H1 (cell line): Measurements from ENCODE around the gene RASSF4. TPM values are rescaled to one million over a fixed set of nuclear protein-coding genes. Genes with fewer than 3 reads are reported as not detected.

Experiments used
- CTCF ChIA-PET: fragments of 300-600 bp; sonication (Branson Sonifier 250); formaldehyde crosslinking; loops from one replicate; lab custom pipeline; 2021; ENCODE audit not compliant: partially characterized antibody; lab: Charles Lee
- POLR2A ChIA-PET: fragments of 300-600 bp; sonication (Branson Sonifier 250); formaldehyde crosslinking; loops from one replicate; lab custom pipeline; 2021; ENCODE audit warnings: inconsistent platforms; ENCODE audit not compliant: partially characterized antibody; lab: Charles Lee
- DNase-seq, 2 experiments: peaks; one replicate each; pipeline versions ENCODE4 v3.0.0 to v3.0.0-alpha.2; 2010 to 2022; ENCODE audit warnings: low spot score in 2 of 2, low read depth in 1 of 2, mixed read lengths in 1 of 2
- FAIRE-seq: peaks from 2 replicates; lab custom pipeline; 2011; peaks lifted over from hg19 to GRCh38; lab: Jason Lieb, UNC
- H2AFZ ChIP-seq: 2 replicates; pipeline ENCODE4 v1.8.1; 2012; ENCODE audit warnings: low read length, inconsistent platforms
- H2AK5ac ChIP-seq: 2 replicates; pipeline ENCODE4 v1.6.1; 2013; ENCODE audit warnings: low read depth, low read length
- H2BK120ac ChIP-seq: replicated peaks from 2 replicates; pipeline ENCODE3; 2013; ENCODE audit warnings: low read depth, low read length, inconsistent platforms
- H2BK12ac ChIP-seq: 2 replicates; pipeline ENCODE4 v1.6.1; 2013; ENCODE audit warnings: low read depth, low read length
- H2BK15ac ChIP-seq: 2 replicates; pipeline ENCODE4 v1.6.1; 2013; ENCODE audit warnings: low read length
- H2BK20ac ChIP-seq: 2 replicates; pipeline ENCODE4 v1.6.1; 2013; ENCODE audit warnings: low read length
- H2BK5ac ChIP-seq: 2 replicates; pipeline ENCODE4 v1.6.1; 2013; ENCODE audit warnings: low read depth, low read length
- H3K14ac ChIP-seq: 2 replicates; pipeline ENCODE4 v1.6.1; 2013; ENCODE audit warnings: inconsistent platforms; ENCODE audit not compliant: insufficient read length
- H3K18ac ChIP-seq: 2 replicates; pipeline ENCODE4 v1.6.1; 2013; ENCODE audit warnings: low read length; ENCODE audit errors: extremely low read depth
- H3K23ac ChIP-seq: 2 replicates; pipeline ENCODE4 v1.6.1; 2013; ENCODE audit warnings: inconsistent platforms; ENCODE audit not compliant: insufficient read length
- H3K23me2 ChIP-seq: 2 replicates; pipeline ENCODE4 v1.6.1; 2013; ENCODE audit warnings: low read depth, low read length
- H3K27ac ChIP-seq: 2 replicates; pipeline ENCODE4 v1.6.1; 2011; ENCODE audit warnings: low read depth, low read length, inconsistent platforms
- H3K27me3 ChIP-seq, 4 experiments: replicated peaks in 1 of 4; 1 replicate in 1 of 4; 2 replicates in 3 of 4; pipeline versions ENCODE4 v1.6.1 to v1.8.1; 2011 to 2013; ENCODE audit warnings: low read length in 3 of 4, mild to moderate bottlenecking in 3 of 4, inconsistent platforms in 2 of 4, mixed read lengths in 2 of 4, moderate library complexity in 1 of 4; ENCODE audit not compliant: control insufficient read depth in 3 of 4, insufficient read depth in 3 of 4; ENCODE audit errors: extremely low read depth in 1 of 4
- H3K36me3 ChIP-seq, 4 experiments: 2 replicates each; pipeline versions ENCODE4 v1.6.1 to v1.8.1; 2011 to 2013; ENCODE audit warnings: mild to moderate bottlenecking in 4 of 4, low read length in 3 of 4, moderate library complexity in 2 of 4, control low read depth in 1 of 4, inconsistent platforms in 1 of 4; ENCODE audit not compliant: insufficient read depth in 4 of 4, control insufficient read depth in 2 of 4
- H3K4ac ChIP-seq: replicated peaks from 2 replicates; pipeline ENCODE3; 2013; ENCODE audit warnings: low read length, low read depth, mixed read lengths, inconsistent platforms; ENCODE audit not compliant: insufficient read length
- H3K4me1 ChIP-seq, 4 experiments: replicated peaks in 1 of 4; 1 replicate in 1 of 4; 2 replicates in 3 of 4; pipeline versions ENCODE4 v1.6.1 to v1.8.1; 2011 to 2013; ENCODE audit warnings: low read length in 3 of 4, inconsistent platforms in 2 of 4, mixed read lengths in 1 of 4; ENCODE audit not compliant: insufficient read depth in 4 of 4, control insufficient read depth in 3 of 4
- H3K4me2 ChIP-seq, 2 experiments: 2 replicates each; pipeline versions ENCODE4 v1.6.1 to v1.8.1; 2011 to 2013; ENCODE audit warnings: low read depth in 2 of 2, low read length in 2 of 2, control low read depth in 1 of 2, inconsistent platforms in 1 of 2, mild to moderate bottlenecking in 1 of 2; ENCODE audit not compliant: insufficient read depth in 1 of 2
- H3K4me3 ChIP-seq, 4 experiments: fragments of 200-600, 300-600 bp in 1 of 4; sonication (generic), shearing (Covaris generic), sonication (Bioruptor Twin) in 1 of 4; 2 replicates each; pipeline versions ENCODE4 v1.5.1 to v1.8.1; 2011 to 2016; ENCODE audit warnings: low read length in 4 of 4, low read depth in 3 of 4, control low read depth in 2 of 4, inconsistent platforms in 2 of 4, mild to moderate bottlenecking in 2 of 4, mixed read lengths in 1 of 4, moderate library complexity in 1 of 4; ENCODE audit not compliant: insufficient read depth in 2 of 4; ENCODE audit errors: extremely low read depth in 1 of 4
- H3K56ac ChIP-seq: replicated peaks from 2 replicates; pipeline ENCODE3; 2013; ENCODE audit warnings: low read depth, mild to moderate bottlenecking, mixed read lengths, low read length, inconsistent platforms; ENCODE audit not compliant: insufficient read length
- H3K79me1 ChIP-seq: 2 replicates; pipeline ENCODE4 v1.6.1; 2013; ENCODE audit warnings: low read depth, low read length, control low read depth
- H3K79me2 ChIP-seq, 2 experiments: 2 replicates each; pipeline versions ENCODE4 v1.6.1 to v1.8.1; 2012 to 2013; ENCODE audit warnings: low read length in 2 of 2, mild to moderate bottlenecking in 2 of 2, inconsistent platforms in 1 of 2; ENCODE audit not compliant: insufficient read depth in 2 of 2, control insufficient read depth in 1 of 2
- H3K9ac ChIP-seq, 4 experiments: replicated peaks in 1 of 4; 1 replicate in 1 of 4; 2 replicates in 3 of 4; pipeline versions ENCODE4 v1.6.1 to v1.8.1; 2011 to 2013; ENCODE audit warnings: low read depth in 3 of 4, low read length in 3 of 4, control low read depth in 2 of 4, mild to moderate bottlenecking in 2 of 4, moderate library complexity in 2 of 4, inconsistent platforms in 1 of 4; ENCODE audit errors: extremely low read depth in 1 of 4
- H3K9me3 ChIP-seq, 2 experiments: 2 replicates each; pipeline versions ENCODE4 v1.6.1 to v1.8.1; 2012 to 2013; ENCODE audit warnings: mild to moderate bottlenecking in 2 of 2, moderate library complexity in 2 of 2, control low read depth in 1 of 2, inconsistent platforms in 1 of 2, low read depth in 1 of 2, low read length in 1 of 2, mixed read lengths in 1 of 2; ENCODE audit not compliant: insufficient read depth in 2 of 2
- H4K20me1 ChIP-seq, 2 experiments: replicated peaks in 1 of 2; 2 replicates each; pipeline versions ENCODE3 to v1.8.1; 2011 to 2013; ENCODE audit warnings: inconsistent platforms in 2 of 2, low read length in 2 of 2, mild to moderate bottlenecking in 1 of 2; ENCODE audit not compliant: insufficient read depth in 2 of 2, control insufficient read depth in 1 of 2
- H4K5ac ChIP-seq: 2 replicates; pipeline ENCODE4 v1.6.1; 2013; ENCODE audit warnings: low read length, low read depth, mixed read lengths, inconsistent platforms; ENCODE audit not compliant: insufficient read length
- H4K8ac ChIP-seq: 2 replicates; pipeline ENCODE4 v1.8.0; 2013; ENCODE audit warnings: mild to moderate bottlenecking, moderate library complexity, low read length, inconsistent platforms; ENCODE audit not compliant: insufficient read depth; ENCODE audit errors: extremely low read depth
- H4K91ac ChIP-seq: replicated peaks from 2 replicates; pipeline ENCODE3; 2013; ENCODE audit warnings: low read length, mixed read lengths, inconsistent platforms; ENCODE audit not compliant: insufficient read length
- KDM5A ChIP-seq: fragments of 200-600 bp; IDR thresholded peaks from 2 replicates; pipeline ENCODE4 v1.7.1; 2012; ENCODE audit warnings: mild to moderate bottlenecking, low read length, inconsistent platforms, mixed read lengths
- POLR2AphosphoS5 ChIP-seq: IDR thresholded peaks from 2 replicates; pipeline ENCODE4 v1.6.1; 2011; ENCODE audit warnings: low read depth, low read length
- SIRT6 ChIP-seq: IDR thresholded peaks from one replicate; pipeline ENCODE4 v1.7.1; 2012; ENCODE audit warnings: low read length, inconsistent platforms
- TBP ChIP-seq: IDR thresholded peaks from 2 replicates; pipeline ENCODE4 v1.6.1; 2011; ENCODE audit warnings: low read depth, low read length, improper control_type of control experiment
- YY1 ChIP-seq: IDR thresholded peaks from 2 replicates; pipeline ENCODE4 v1.6.1; 2011; ENCODE audit warnings: low read depth, mild to moderate bottlenecking, low read length
- ZNF274 ChIP-seq: IDR thresholded peaks from 2 replicates; pipeline ENCODE4 v1.7.0; 2012; ENCODE audit warnings: low read length, borderline replicate concordance; ENCODE audit errors: extremely low read depth
- WGBS, 2 experiments: shearing (Covaris generic) in 1 of 2; methylation state at CpG; one replicate each; pipeline versions ENCODE4 v1.1.6 to v1.1.7; 2013 to 2015; ENCODE audit warnings: low lambda C conversion rate in 2 of 2, mixed read lengths in 2 of 2, inconsistent platforms in 1 of 2, low coverage in 1 of 2, missing lambda C conversion rate in 1 of 2; ENCODE audit not compliant: insufficient replicate concordance in 2 of 2, insufficient coverage in 1 of 2, insufficient read length in 1 of 2; ENCODE audit errors: extremely low coverage in 1 of 2, missing lambda C conversion rate in 1 of 2; 5-methylcytosine and 5-hydroxymethylcytosine counted together
- polyA plus RNA-seq, 7 experiments: library from polyadenylated mRNA; depleted of rRNA in 3 of 7; stranded (reverse) in 5 of 7; unstranded in 2 of 7; fragments of >200 nt in 5 of 7; fragments of 200-250 nt in 2 of 7; gene quantifications; 1 replicate in 5 of 7; 2 replicates in 1 of 7; 4 replicates in 1 of 7; pipeline versions ENCODE4 v1.2.1 to v1.2.3, GENCODE V29; 2011 to 2013; ENCODE audit warnings: missing spikeins in 2 of 7, mixed read lengths in 2 of 7
- total RNA-seq: library from RNA; stranded (reverse); fragmentation: NEBNext Ultra II Directional; extraction: Animal tissue kit (Norgen Biotek cat#: 25700); gene quantifications from 2 replicates; pipeline ENCODE4 v1.2.1, GENCODE V29; 2021

RASSF4 gene
- total and polyA plus RNA-seq, 2 of the 8 experiments (the other 6 are each of a cell fraction or from before 2014, with no cell fraction given), result 14.3 to 14.5 TPM

DNA sequence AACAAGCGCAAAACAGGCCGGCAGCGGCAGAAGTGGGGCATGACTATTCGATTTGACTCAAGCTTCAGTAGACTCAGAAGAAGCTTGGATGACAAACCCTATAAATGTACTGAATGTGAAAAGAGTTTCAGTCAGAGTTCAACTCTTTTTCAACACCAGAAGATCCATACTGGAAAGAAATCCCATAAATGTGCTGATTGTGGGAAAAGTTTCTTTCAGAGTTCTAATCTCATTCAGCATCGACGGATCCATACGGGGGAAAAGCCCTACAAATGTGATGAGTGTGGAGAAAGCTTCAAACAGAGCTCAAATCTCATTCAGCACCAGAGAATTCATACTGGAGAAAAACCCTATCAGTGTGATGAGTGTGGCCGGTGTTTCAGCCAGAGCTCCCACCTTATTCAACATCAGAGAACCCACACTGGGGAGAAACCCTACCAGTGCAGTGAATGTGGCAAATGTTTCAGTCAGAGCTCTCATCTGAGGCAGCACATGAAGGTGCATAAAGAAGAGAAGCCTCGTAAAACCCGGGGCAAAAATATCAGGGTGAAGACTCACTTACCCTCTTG lies 43.9 kb downstream of the RASSF4 start:
- no peak overlapping the region for H4K5ac ChIP-seq
- H3K27me3 ChIP-seq, result peaks cover 0 to 4% (median 4%) of the 10 kb centered on the region in 4 experiments; a peak in 4 of 7 replicates
- no peak overlapping the region for H3K23ac ChIP-seq
- H3K56ac ChIP-seq, result no peak overlapping the region
- 92% methylated on average over 10 of the region's 10 CpGs; no CpG with 5 or more reads in 1 of the 2 experiments for WGBS, 2 experiments
- POLR2A ChIA-PET, result interaction anchor here (1.0 to 1.4 kb wide), 3 partner anchors 8 to 213 kb away, joined by 3 to 4 read pairs (median 3); no protein-coding TSS in a partner anchor
- no peak overlapping the region for H2AK5ac ChIP-seq
- H3K14ac ChIP-seq, result no peak overlapping the region
- no peak overlapping the region for H3K4me2 ChIP-seq
- CTCF ChIA-PET, result interaction anchor here (0.5 to 1.7 kb wide), 6 partner anchors 11 to 231 kb away, joined by 3 to 11 read pairs (median 4); no protein-coding TSS in a partner anchor
- H4K20me1 ChIP-seq, result peaks cover 0 to 7% of the 10 kb centered on the region in 2 experiments
- H2BK12ac ChIP-seq, result no peak overlapping the region
- H2BK120ac ChIP-seq, result no peak overlapping the region
- H3K36me3 ChIP-seq, result peaks cover 2 to 18% (median 11%) of the 10 kb centered on the region in 4 experiments; a peak in 7 of 8 replicates
- H3K79me1 ChIP-seq, result no peaks in the 10 kb centered on the region; the same call in 1 of the 2 replicates
- no peak overlapping the region for H3K4me3 ChIP-seq
- no peak for TF ChIP-seq YY1
- no peak for TF ChIP-seq TBP
- TF ChIP-seq KDM5A, result no peak
- TF ChIP-seq SIRT6, result no peak
- no peak for TF ChIP-seq POLR2AphosphoS5
- TF ChIP-seq ZNF274, result peak; percentile 47; the same call in 1 of the 2 replicates
- no peak overlapping the region for H3K27ac ChIP-seq
- no peak overlapping the region for H2BK20ac ChIP-seq
- H3K18ac ChIP-seq, result no peak overlapping the region
- no peak overlapping the region for H2BK15ac ChIP-seq
- peaks cover 2 to 6% (median 4%) of the 10 kb centered on the region in 4 experiments; a peak in 4 of 7 replicates for H3K4me1 ChIP-seq
- H4K91ac ChIP-seq, result no peak overlapping the region
- H3K9me3 ChIP-seq, result no peaks in the 10 kb centered on the region
- no peak for DNase-seq
- no peak overlapping the region for H3K4ac ChIP-seq
- H3K79me2 ChIP-seq, result peaks cover 0 to 20% of the 10 kb centered on the region in 2 experiments; a peak in 3 of 4 replicates
- no peak overlapping the region for H3K9ac ChIP-seq
- no peak for FAIRE-seq
- no peak overlapping the region for H2BK5ac ChIP-seq
- H2AFZ ChIP-seq, result no peak overlapping the region
- H4K8ac ChIP-seq, result no peak overlapping the region
- H3K23me2 ChIP-seq, result peaks cover 5% of the 10 kb centered on the region
